ENCODE data around the gene PAPPA. TPM values are rescaled to one million over a fixed set of nuclear protein-coding genes. Genes with fewer than 3 reads are reported as not detected.

The PAPPA gene
- total RNA-seq, 4 donors from 2014 or later, result 2.1 to 5.0 (median 3.7) TPM

DNA sequence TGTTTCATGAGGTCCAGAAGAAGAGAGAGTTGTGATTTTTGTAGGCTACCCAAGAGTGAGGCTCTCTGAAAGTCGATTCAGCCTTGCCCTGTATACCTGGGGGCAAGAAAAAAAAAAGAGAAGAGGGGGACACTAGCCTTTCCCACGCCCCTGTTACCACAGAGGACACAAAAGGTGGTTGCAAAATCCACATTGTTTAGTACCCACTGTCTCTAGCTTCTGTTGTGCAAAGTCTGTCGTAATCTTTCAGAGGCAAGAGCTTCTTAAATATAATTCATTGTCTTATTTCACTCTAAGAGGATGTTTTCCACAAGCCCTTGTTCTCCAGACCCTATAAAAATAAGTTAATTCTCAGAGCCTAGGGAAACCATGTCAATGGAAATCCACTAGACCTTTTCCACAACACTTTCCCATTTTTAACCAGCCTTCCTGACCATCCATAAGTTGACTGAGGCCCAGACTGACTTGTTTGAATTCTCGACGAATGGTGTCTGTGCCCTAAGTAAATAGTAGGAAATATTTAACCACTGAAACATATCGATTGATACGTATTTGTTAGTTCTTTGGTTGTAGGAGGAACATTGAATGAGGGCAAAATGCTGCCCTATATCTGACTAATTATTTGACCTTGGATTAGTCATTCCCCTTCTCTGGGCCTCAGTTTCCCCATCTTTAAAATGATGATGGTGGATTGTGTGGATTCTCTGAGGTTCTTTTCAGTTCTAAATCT lies 182.7 kb downstream of the PAPPA start:
- no peaks in the 10 kb centered on the region for H3K4me1 ChIP-seq
- no peak overlapping the region for H3K4me3 ChIP-seq
- no peaks in the 10 kb centered on the region for H3K36me3 ChIP-seq
- TF ChIP-seq POLR2AphosphoS5 (IDR thresholded peaks at IDR 0.05) (no peak), POLR2A (IDR thresholded peaks at IDR 0.05; ENCODE audit: low read depth) (no peak), EP300 (IDR thresholded peaks at IDR 0.05) (no peak)
- TF ChIP-seq, protein P1, sequence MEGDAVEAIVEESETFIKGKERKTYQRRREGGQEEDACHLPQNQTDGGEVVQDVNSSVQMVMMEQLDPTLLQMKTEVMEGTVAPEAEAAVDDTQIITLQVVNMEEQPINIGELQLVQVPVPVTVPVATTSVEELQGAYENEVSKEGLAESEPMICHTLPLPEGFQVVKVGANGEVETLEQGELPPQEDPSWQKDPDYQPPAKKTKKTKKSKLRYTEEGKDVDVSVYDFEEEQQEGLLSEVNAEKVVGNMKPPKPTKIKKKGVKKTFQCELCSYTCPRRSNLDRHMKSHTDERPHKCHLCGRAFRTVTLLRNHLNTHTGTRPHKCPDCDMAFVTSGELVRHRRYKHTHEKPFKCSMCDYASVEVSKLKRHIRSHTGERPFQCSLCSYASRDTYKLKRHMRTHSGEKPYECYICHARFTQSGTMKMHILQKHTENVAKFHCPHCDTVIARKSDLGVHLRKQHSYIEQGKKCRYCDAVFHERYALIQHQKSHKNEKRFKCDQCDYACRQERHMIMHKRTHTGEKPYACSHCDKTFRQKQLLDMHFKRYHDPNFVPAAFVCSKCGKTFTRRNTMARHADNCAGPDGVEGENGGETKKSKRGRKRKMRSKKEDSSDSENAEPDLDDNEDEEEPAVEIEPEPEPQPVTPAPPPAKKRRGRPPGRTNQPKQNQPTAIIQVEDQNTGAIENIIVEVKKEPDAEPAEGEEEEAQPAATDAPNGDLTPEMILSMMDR (IDR thresholded peaks at IDR 0.05), result no peak
- H3K27me3 ChIP-seq, result peaks cover 0 to 9% (median 0%) of the 10 kb centered on the region in 4 donors
- 84% methylated on average over 7 of the region's 7 CpGs for WGBS
- no peak for DNase-seq (ENCODE audit: extremely low spot score)
- no peaks in the 10 kb centered on the region for H3K9me3 ChIP-seq
- H3K27ac ChIP-seq (replicated peaks in 1 of 4), result no peak overlapping the region
- intact Hi-C loops (cut with DNase I), result no loop called here

DNA sequence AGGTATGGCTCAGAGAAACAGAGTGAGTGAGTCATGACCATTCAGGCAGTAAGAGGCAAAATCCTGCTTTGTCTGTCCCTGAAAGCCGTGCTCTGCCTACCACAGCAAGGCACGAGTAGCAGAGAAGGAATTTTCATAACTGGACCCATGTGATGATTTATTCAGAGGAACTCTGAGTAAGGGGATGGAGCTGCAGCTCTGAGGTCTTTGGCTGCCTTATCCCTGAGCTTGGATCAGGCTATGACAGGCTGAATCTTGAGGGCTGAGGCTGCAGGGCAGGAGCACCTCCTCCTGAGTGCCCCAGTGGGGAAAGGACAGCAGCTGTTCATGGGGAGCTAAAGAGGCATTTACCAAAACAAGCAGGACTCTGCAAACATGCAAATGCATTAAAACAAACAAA lies 183.4 kb downstream of the PAPPA start:
- Histone ChIP-seq H3K27ac (replicated peaks in 1 of 4) (no peak overlapping the region), H3K36me3 (no peaks in the 10 kb centered on the region), H3K27me3 (peaks cover 0 to 9% (median 0%) of the 10 kb centered on the region in 4 donors), H3K9me3 (no peaks in the 10 kb centered on the region), H3K4me3 (no peak overlapping the region), H3K4me1 (no peaks in the 10 kb centered on the region)
- 56% methylated on average over 2 of the region's 2 CpGs for WGBS
- no peak for DNase-seq (ENCODE audit: extremely low spot score)
- TF ChIP-seq, protein P1 (IDR thresholded peaks at IDR 0.05), result no peak
- TF ChIP-seq POLR2AphosphoS5 (IDR thresholded peaks at IDR 0.05), result no peak
- TF ChIP-seq POLR2A (IDR thresholded peaks at IDR 0.05; ENCODE audit: low read depth), result no peak
- TF ChIP-seq EP300 (IDR thresholded peaks at IDR 0.05), result no peak
- intact Hi-C loops (cut with DNase I), result no loop called here

DNA sequence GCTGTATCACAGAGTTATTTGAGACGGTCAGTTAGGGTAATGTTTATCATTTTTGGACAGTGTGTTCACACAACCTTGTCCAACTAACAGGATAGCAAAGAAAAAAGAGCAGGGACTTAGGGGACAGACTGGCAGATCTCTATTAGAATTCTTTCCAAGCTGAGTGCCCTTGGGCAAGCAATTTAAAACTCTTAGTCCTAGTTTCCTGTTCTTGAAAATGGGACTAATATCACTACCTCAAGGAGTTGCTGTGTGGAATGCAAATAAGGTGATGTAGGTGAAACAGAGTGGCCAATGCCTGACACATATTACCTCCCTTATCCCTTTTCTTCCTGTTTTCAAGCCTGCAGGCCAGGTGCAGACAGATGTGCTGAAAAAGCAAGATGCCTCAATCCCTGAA lies 186.7 kb downstream of the PAPPA start:
- 52% methylated on average over 1 of the region's 1 CpG for WGBS
- Histone ChIP-seq H3K4me3 (no peak overlapping the region), H3K36me3 (no peaks in the 10 kb centered on the region), H3K9me3 (no peaks in the 10 kb centered on the region), H3K27ac (replicated peaks in 1 of 4) (no peak overlapping the region), H3K4me1 (no peaks in the 10 kb centered on the region), H3K27me3 (no peaks in the 10 kb centered on the region)
- no peak for DNase-seq (ENCODE audit: extremely low spot score)
- intact Hi-C loops (cut with DNase I), result no loop called here
- TF ChIP-seq, protein P1 (IDR thresholded peaks at IDR 0.05), result no peak
- no peak for TF ChIP-seq POLR2A (IDR thresholded peaks at IDR 0.05; ENCODE audit: low read depth)
- TF ChIP-seq POLR2AphosphoS5 (IDR thresholded peaks at IDR 0.05), result no peak
- no peak for TF ChIP-seq EP300 (IDR thresholded peaks at IDR 0.05)

DNA sequence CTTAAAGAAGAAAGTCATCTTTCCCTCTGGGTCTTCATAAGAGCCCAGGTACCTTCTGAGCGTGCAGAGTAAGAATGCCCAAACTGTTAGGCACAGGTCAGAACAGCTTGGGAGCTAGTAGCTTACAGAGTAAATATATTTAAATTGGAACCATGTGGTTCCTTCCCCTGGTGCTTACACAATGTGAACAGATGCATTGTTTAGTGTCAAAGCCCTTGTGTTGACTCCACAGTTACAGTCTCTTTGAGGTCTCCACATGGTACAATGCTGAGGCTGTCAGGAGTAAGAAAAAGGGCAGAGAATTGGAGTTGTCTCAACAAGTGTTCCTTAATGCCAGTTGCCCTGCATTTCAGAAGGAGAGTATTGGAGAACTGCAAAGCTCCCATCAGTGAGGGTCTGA lies 188.5 kb downstream of the PAPPA start:
- H3K36me3 ChIP-seq, result no peaks in the 10 kb centered on the region
- no peaks in the 10 kb centered on the region for H3K27me3 ChIP-seq
- H3K4me1 ChIP-seq, result peaks cover 0 to 5% (median 2%) of the 10 kb centered on the region in 4 donors
- intact Hi-C loops (cut with DNase I), result no loop called here
- H3K9me3 ChIP-seq, result no peaks in the 10 kb centered on the region
- TF ChIP-seq, protein P1 (IDR thresholded peaks at IDR 0.05), result no peak
- TF ChIP-seq POLR2A (IDR thresholded peaks at IDR 0.05; ENCODE audit: low read depth) (no peak), EP300 (IDR thresholded peaks at IDR 0.05) (no peak), POLR2AphosphoS5 (IDR thresholded peaks at IDR 0.05) (no peak)
- H3K4me3 ChIP-seq, result no peak overlapping the region
- DNase-seq (ENCODE audit: extremely low spot score), result no peak
- WGBS, result 100% methylated on average over 1 of the region's 1 CpG
- no peak overlapping the region for H3K27ac ChIP-seq (replicated peaks in 1 of 4)

- H3K27me3 ChIP-seq, result no peaks in the 10 kb centered on the region
- intact Hi-C loops (cut with DNase I), result no loop called here
- H3K27ac ChIP-seq (replicated peaks in 1 of 4), result no peak overlapping the region
- H3K4me3 ChIP-seq, result no peak overlapping the region
- no peak for DNase-seq (ENCODE audit: extremely low spot score)
- no peaks in the 10 kb centered on the region for H3K36me3 ChIP-seq
- TF ChIP-seq POLR2AphosphoS5 (IDR thresholded peaks at IDR 0.05) (no peak), EP300 (IDR thresholded peaks at IDR 0.05) (no peak), POLR2A (IDR thresholded peaks at IDR 0.05; ENCODE audit: low read depth) (no peak)
- TF ChIP-seq, protein P1 (IDR thresholded peaks at IDR 0.05), result no peak
- WGBS, result 84% methylated on average over 2 of the region's 2 CpGs
- peaks cover 0 to 5% (median 2%) of the 10 kb centered on the region in 4 donors for H3K4me1 ChIP-seq
- H3K9me3 ChIP-seq, result no peaks in the 10 kb centered on the region
Measured at GRCh38 chr9:116342941-116343340, 189.3 kb downstream of the PAPPA start.

Measured in esophagus muscularis mucosa (tissue), 4 donors.